HG02678 (cell line): Measurements from ENCODE around the gene PRRC2B.

Experiments
- ATAC-seq: cut with Tn5 transposase; IDR thresholded peaks from one replicate; pipeline ENCODE4 v1.9.1; 2021; ENCODE audit warnings: mild to moderate bottlenecking, moderate library complexity; ENCODE audit not compliant: unreplicated experiment

PRRC2B gene

DNA sequence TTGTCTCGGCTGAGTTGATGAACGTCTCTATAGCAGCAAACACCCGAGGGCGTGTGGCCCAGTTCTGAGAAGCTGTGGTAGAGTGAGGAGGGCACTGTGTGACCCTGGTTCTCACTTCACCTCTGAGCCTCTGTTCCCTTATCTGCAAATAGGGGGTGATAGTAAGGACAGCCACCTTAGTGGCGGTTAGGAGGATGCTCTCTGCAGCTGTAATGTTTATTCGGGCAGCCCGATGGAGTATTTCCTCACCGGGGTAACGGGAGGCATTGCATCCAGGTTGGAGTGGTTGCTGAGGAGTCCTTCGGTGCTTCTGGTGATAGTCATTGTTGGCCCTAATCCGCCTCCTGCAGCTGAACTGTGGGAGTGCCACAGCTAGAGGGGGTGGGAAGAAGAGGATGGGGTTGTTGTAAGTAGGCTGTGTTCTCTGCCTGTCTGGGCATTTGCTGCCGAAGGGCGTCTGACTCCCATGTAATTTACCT is 13.9 kb downstream of the PRRC2B start:
- no peak for ATAC-seq

GRCh38 chr9:131409458-131409992 is 15.6 kb downstream of the PRRC2B start:
- no peak for ATAC-seq

DNA sequence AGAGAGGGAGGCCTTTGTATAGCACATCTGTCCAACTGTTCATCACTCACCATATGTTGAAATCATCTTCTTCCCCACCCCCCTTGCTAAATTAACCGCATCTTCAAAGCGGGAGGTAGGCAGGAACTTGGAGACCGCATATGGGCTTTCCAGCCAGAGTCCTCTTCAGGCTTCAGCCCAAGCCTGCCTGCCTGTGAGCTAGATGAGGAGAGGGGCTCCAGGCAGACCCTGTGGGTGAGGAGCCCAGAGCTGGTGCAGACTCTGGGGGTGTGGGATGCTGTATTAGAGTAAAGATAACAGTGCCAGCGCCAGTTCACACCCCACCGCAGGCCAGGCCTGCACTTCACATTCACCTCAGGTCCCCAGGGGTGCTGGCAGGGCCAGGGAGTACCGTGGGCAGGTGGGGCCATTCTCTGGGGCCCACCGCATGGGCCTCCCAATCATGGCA is 16.2 kb downstream of the PRRC2B start:
- ATAC-seq, result no peak

DNA sequence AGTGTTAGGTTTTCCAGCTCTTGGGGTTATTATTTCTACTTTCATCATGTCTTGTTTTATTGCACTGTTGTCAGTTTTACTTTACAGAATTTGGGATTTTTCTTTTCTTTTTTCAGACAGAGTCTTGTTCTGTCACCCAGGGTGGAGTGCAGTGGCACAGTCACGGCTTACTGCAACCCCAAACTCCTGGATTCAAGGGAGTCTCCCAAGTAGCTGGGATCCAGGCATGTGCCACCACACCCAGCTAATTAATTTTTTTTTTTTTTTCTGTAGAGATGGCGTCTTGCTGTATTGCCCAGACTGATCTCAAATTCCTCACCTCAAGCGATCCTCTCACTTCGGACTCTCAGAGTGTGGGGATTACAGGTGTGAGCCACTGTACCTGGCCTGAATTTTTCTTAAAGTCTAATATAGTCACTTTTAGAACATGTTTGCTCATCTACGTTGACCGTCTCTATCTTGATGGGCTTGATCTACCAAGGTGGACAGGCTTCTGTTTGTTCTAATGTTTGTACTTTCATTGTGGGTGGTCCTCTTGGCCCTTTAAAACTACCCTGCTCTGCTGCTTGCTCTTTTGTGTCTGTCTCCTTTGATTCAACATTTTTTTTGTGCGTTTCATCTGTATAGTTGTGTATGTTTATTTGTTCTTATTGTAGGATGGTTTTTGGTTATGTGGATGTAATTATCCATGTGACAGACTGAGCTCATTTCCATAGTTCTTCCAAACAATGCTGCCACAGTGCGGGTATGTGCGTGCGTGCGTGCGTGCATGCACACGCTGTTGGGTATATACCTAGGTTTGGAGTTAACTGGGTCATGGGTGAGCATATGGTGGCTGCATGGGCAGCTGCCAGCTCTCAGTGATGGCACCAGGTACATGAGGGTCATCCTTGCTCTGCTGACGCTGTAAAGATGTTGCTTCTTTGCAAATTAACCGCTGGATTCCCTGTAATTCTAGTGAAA is 18.1 kb downstream of the PRRC2B start:
- ATAC-seq, result no peak

DNA sequence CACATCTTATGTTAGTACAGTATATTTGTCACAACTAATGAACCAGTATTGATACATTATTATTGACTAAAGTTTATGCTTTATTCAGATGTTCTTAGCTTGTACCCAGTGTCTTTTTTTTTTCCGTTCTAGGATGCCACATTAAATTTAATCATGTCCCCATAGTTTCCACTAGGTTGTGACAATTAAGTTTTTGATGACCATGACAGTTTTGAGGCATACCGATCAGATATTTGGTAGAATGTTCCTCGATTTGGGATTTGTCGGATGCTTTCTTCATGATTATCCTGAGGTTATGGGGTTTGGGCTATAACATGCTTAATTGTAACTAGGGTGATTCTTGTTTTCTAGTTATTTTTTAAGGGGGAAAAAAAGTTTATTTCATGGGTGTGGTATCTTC is 22.6 kb downstream of the PRRC2B start:
- no peak for ATAC-seq

DNA sequence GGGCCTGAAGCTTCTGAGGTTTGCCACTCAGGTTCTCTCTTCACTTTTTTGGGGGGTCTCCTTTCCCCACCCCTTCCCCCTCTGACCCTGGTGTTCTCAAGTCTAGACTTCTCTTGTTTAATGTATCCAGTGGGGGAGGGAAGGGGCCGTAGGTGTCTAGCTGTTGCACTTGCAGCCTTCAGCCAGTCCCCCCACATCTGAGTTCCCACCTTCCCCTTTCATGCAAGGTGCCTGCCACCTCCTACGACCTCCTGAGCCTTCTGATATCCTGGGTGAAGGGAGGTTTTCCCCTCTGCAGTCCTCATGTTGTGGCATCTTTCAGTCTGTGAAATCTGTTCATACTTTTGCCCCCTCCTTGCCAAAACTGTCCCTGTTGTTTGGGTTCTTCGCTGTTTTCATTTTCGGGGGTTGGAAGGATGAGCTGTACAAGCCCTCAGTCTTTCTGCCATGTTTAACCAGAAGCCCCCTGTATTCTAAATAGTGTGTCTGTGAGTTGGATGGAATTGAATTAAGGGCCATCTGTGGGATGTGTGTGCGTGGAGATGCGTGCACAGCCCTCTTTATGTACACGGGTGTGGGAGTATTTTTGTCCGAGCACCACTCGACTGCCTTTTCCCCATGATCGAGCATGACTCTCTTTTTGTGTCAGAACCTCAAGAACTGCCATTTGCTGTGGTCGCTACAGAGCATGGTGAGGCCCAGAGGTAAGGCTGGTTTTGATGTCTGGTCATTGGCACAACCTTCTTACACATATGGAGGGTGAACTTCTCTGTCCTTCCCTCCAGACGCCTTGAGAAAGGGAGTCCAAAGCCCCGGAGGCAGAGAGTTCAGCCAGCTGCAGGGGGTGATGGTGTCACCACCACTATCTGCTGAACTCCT is 23.6 kb downstream of the PRRC2B start:
- ATAC-seq, result no peak

DNA sequence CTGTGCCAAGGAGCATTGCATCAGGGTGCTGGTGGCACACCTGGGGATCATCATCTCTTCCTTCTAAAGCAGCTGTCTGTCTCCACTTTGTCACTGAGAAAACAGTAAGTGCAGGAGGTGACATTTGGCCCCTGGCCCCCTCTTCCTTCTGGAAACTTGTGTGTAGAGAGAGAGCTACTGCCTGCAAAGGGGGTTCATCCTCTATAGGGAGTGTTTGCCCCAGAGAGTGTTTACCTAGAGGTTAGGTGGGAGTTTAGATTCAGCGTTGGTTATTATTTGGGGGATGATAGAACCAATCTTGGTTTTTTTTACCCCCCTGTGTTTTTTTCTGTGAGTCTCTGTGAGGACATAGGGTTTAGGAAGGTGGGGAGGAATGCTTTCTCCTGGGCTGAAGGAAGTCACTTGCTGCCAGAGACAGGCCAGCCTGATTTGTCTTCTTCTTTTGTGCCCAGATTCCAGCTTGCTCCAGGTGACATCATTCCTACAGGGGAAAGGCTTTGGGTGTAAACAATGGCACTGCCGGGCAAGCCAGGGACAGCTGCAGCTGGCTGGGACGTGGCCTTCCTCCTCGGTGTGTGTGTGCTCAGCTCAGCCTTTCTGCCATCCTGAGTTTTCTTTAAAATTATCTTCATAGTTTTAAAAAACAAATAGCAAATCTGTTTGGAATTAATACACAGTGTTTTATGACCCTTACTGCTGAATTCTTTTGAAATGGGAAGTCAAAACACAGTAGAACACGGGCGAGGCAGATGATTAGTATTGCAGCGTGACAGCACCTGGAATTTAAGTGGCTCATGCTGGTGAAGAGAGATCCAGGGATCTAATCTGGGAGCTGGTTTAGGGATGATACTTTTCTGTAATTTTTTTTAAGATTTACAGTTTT is 24.5 kb downstream of the PRRC2B start:
- ATAC-seq, result no peak

DNA sequence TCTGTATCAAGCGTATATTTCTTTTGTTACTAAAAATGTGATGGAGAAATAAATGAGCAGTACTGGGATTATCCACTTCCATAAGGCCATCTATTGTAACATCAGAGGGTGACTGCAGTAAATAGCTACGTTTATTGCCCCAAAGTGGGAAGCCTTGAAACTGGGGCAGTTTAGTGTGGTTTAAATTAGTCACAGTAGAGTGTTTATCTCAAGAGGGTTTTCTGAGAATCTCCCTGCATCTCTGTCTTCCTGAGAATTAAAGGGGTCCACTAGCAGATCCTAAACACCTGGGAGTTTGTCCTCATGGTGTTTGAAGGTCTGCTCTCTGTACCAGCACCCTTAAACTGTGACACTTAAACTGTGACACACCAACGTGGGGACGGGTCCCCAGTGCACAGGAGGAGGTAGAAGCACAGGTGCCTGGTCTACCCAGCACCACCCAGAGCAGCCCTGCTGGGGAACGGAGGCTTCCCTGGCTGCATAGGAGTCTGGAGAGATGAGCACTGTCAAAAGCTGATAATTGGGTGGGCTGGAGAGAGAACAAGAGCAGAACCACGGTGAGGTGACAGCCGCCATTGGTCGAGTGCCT is 25.2 kb downstream of the PRRC2B start:
- ATAC-seq, result no peak

- no peak for ATAC-seq
Observed at GRCh38 chr9:131419716-131420115, 25.8 kb downstream of the PRRC2B start.

DNA sequence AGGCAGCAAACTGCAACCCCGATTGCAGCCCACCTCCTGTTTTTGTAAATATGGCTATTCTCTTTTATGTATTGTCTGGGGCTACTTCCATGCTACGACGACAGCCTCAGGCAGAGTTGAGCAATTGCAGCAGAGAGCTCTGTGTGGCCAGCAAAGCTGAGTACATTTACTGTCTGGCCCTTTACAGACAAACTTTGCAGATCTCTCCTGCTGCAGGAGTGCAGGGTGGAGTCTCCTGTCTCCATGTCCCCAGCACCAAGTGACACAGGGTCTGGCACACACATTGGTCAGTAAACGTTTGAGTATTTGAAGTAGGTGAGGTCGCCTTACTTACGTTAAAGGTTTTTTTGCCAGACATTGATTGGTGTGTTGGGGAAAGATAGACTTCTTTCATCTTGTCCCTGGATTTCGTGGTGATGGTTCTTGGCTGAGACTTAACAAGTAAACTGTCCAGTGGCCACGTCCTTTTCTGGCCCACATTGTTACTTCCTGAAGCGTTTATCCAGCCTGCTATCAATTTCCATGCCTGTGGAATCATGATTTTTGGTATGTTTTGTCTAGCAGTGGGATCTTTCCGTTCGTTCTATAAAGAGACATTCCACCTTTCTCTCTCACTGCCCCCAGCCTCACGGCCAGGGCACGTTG is 27.2 kb downstream of the PRRC2B start:
- ATAC-seq, result no peak

DNA sequence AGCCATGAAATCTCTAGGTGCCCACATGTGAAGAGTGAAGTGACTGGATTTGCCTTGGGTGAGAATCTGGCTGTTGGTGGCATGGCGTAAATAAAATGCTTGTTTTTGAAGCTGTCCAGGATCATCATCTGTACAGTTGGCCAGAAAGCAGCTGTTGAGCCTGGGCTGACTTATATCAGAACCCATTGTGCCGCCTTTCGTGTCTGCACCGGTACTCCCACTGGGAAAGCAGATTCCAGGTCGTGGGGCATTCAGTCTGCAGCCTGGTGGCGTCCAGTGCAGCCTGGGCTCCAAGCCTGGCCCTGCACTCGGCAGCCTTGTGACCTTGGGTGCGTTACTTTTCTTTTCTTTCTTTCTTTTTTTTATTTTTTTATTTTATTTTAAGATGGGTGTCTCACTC is 27.8 kb downstream of the PRRC2B start:
- no peak for ATAC-seq

GRCh38 chr9:131422241-131422792 is 28.4 kb downstream of the PRRC2B start:
- no peak for ATAC-seq

GRCh38 chr9:131423171-131423581 is 29.3 kb downstream of the PRRC2B start:
- ATAC-seq, result no peak

DNA sequence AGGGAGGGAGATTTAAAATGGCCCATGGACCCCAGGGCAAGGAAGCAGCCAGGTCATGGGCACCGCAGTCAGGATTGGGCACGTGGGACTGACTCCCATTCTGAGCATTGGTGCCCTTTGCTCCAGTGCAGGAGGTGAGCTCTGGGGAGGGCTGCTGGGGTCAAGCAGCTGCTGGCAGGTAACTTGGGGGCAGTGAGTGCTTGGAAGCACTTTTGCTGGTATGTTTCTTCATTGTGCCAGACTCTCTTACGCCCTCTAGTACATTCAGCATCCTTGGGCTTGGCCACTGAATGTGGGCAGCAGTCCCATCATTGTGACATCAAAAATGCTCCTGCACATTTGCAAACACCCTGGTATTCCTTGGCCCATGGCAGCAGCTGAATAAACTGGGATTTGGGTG is 32.7 kb downstream of the PRRC2B start:
- ATAC-seq, result no peak

- ATAC-seq, result no peak
Observed at GRCh38 chr9:131429121-131430012, 35.5 kb downstream of the PRRC2B start.

GRCh38 chr9:131432050-131432449 is 38.2 kb downstream of the PRRC2B start:
- ATAC-seq, result no peak

DNA sequence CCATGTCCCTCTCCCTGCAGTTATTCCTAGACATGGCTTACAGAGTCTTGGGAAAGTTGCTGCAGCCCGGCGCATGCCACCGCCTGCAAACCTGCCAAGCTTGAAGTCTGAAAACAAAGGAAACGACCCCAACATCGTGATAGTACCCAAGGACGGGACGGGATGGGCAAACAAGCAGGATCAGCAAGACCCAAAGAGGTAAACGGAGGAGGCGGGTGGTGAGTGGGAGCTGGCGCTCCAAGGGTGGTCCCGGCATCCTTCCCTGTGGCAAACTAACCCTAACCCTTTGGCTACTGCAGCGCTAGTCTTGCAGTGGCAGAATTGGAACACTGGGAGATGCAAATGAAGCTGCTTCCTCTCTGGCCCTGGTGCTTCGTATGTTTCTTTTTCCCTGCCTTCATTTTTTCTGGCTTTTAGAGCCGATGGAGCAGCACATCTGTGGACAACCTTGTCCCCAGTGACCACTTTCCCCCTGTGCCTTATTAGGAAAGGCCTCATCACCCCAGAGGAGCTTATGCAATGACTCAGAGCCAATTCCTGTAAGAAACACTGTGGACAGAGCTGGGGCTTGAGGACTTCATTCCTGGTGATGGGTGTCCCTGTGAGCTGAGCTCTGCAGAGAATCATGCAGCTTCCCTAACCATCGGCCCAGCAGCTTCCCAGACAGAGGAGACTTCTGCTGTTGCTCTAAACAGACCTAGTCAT is 38.9 kb downstream of the PRRC2B start:
- no peak for ATAC-seq
